Measurements from ENCODE around the gene CYB5R2.

CYB5R2 gene

DNA sequence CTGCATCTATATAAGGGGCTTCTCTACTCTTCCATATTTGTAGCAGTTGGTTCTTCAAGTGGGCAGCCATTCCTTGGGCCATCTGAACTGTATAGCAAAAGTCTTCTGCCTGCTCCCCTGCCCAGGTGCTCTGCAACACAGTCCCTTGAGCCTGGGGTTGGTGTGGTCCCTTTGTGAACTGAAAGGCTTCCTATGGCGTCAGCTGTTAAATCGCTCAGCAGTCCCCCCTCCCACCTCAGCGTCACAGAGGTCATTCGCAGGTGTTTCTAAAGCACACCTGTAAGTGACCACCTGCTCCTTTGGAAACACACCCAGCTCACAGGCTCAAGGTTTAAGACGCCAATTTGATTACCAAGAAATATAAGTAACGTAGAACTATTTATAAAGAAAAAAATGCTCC is 37.0 kb downstream of the CYB5R2 start:
- DNase-seq: no peak

DNA sequence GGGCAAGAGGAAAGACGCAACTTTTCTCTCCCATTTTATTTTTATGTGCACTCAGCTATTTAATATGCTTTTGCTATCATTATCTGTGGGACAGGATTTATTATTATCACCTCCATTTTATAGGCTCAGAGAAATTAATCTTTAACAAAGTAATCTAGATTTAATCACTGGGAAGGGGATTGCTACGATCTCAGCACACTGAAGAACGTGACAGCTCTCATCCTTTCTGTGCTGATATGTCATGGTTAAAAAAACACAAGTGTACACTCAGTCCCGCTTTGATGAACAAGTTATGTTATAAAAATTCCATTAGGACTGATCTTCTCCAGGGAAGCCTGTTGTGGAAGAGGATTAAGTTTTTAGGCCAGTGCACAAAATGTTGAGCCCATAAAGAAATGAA is 37.6 kb downstream of the CYB5R2 start:
- no peak for DNase-seq

- DNase-seq: no peak
Observed at GRCh38 chr11:7635137-7635536, 38.2 kb downstream of the CYB5R2 start.

DNA sequence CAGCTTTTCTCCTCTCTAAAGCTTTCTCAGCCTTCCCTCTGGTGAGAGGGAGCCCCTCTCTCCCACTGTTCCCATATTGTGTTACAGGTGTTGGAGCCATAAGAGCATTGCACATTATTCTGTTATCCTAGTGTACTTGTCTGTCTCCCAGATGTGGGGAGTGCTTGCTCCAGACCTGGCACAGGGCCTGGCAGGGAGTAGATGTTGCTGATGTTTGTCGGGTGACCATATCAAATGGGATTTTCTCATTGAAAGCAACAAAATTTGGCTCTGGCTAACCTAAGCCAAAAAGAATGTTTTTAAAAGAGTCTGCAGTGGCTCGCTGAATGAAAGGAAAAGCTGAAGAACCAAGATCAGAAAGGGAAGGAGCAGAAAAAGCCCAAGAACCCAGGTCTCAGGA is 41.1 kb downstream of the CYB5R2 start:
- DNase-seq: no peak

DNA sequence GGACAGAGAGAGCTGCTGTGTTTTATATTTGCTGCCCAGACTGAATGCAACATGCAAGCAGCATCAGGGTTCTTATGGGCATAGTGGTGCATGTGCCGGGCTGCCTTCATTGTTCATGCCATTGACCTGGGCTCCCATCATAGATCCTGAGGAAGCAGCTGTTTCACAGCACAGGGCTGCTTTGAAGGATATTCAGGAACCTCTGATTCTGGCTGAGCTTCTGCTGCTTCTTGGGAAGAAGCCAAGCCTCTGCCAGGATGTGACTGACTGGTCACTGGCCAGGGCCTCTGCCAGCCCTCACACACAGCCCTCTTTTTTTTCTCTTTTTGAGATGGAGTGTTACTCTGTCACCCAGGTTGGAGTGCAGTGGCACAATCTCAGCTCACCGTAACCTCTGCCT is 43.3 kb downstream of the CYB5R2 start:
- no peak for DNase-seq

GRCh38 chr11:7628660-7629059 is 44.6 kb downstream of the CYB5R2 start:
- no peak for DNase-seq

DNA sequence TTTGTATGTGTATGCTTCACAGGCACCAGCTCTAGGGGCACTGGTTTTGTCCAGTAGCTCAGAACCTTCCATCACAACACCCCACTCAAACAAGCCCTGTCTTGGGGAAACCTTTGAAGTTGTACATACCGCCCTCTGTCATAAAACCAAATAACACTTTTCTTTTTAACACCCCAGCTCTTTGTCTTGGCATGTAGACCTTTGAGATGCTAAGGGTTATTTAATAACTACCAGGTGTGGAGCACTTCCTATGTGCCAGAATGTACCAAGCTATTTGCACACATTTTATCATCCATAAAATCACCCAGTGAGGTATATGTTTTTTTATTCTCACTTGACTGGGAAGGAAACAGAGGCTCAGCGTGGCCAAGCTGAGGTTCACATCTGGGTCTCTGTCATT is 50.6 kb downstream of the CYB5R2 start:
- no peak for DNase-seq

- DNase-seq: no peak
Observed at GRCh38 chr11:7621554-7621953, 51.7 kb downstream of the CYB5R2 start.

GRCh38 chr11:7621090-7621489 is 52.2 kb downstream of the CYB5R2 start:
- no peak for DNase-seq

GRCh38 chr11:7619322-7619721 is 54.0 kb downstream of the CYB5R2 start:
- no peak for DNase-seq

GRCh38 chr11:7617032-7617431 is 56.3 kb downstream of the CYB5R2 start:
- DNase-seq: no peak
